Body of pancreas (tissue), 4 donors: Measurements from ENCODE around the gene SLC35E1. TPM values are rescaled to one million over a fixed set of nuclear protein-coding genes. Genes with fewer than 3 reads are reported as not detected.

Experiments
- ATAC-seq: fragments of 150-250 bp; one replicate; pipeline ENCODE4 v1.9.1; 2016
- DNase-seq, 4 donors: peaks; one replicate each; pipeline ENCODE4 v3.0.0-alpha.2; 2019
- H3K27ac ChIP-seq, 4 donors: fragments of 200-600 bp; sonication (generic); 1 replicate in 3 of 4; 2 replicates in 1 of 4; pipeline versions ENCODE4 v1.5.1 to v1.6.1; 2016 to 2019; ENCODE audit warnings: mild to moderate bottlenecking in 1 of 4, mixed read lengths in 1 of 4, moderate library complexity in 1 of 4
- H3K27me3 ChIP-seq, 2 donors: fragments of 200-600 bp; sonication (generic); one replicate each; pipeline ENCODE4 v1.6.0; 2016; ENCODE audit warnings: mild to moderate bottlenecking in 1 of 2
- H3K36me3 ChIP-seq, 2 donors: fragments of 200-600 bp; sonication (generic); replicated peaks in 1 of 2; 2 replicates each; pipeline ENCODE4 v1.5.1; 2016; ENCODE audit warnings: low read depth in 2 of 2; ENCODE audit not compliant: insufficient read depth in 1 of 2
- H3K4me1 ChIP-seq: fragments of 200-600 bp; sonication (generic); one replicate; pipeline ENCODE4 v1.6.0; 2016
- H3K4me3 ChIP-seq, 2 donors: fragments of 200-600 bp; sonication (generic); 1 replicate in 1 of 2; 2 replicates in 1 of 2; pipeline ENCODE4 v1.5.1; 2016 to 2019
- H3K9me3 ChIP-seq, 3 donors: fragments of 200-600 bp; sonication (generic); 1 replicate in 2 of 3; 2 replicates in 1 of 3; pipeline ENCODE4 v1.5.1; 2016
- POLR2A ChIP-seq, 3 donors: fragments of 450-650 bp; IDR thresholded peaks; one replicate each; pipeline ENCODE4 v1.6.1; 2016; ENCODE audit warnings: antibody characterized with exemption in 3 of 3, mild to moderate bottlenecking in 2 of 3
- WGBS, 2 donors: methylation state at CpG; one replicate each; pipeline ENCODE4 v1.1.5; 2017; 5-methylcytosine and 5-hydroxymethylcytosine counted together
- intact Hi-C: fragments of 100-400 bp; cut with DNase I; formaldehyde crosslinking; loops from one replicate; pipeline ENCODE4 v1.15.1; 2023
- total RNA-seq, 2 donors: library from RNA; depleted of rRNA; stranded (reverse); fragments of >200 nt; gene quantifications; one replicate each; pipeline ENCODE4 v1.1.0, GENCODE V29; 2016
- TF ChIP-seq, protein P1 (sequence below), 7 experiments: fragments of 450-650 bp in 4 of 7; fragments of 200-600 bp in 3 of 7; sonication (generic) in 3 of 7; IDR thresholded peaks; one replicate each; pipeline ENCODE4 v1.5.1; 2016 to 2019; ENCODE audit warnings: antibody characterized with exemption in 7 of 7

Gene SLC35E1
- total RNA-seq, 2 donors from 2014 or later, result 27.0 to 66.3 TPM

GRCh38 chr19:16571822-16572331 lies 338 bp downstream of the SLC35E1 start:
- intact Hi-C loops, result loop anchor here (10.0 kb wide), 1 partner anchor 53 kb away; the partner anchor contains the start of gene MED26
- H3K36me3 ChIP-seq, result peaks cover 0 to 6% of the 10 kb centered on the region in 2 donors
- peak in 2 of 4 donors; percentile 39 to 50 for DNase-seq

DNA sequence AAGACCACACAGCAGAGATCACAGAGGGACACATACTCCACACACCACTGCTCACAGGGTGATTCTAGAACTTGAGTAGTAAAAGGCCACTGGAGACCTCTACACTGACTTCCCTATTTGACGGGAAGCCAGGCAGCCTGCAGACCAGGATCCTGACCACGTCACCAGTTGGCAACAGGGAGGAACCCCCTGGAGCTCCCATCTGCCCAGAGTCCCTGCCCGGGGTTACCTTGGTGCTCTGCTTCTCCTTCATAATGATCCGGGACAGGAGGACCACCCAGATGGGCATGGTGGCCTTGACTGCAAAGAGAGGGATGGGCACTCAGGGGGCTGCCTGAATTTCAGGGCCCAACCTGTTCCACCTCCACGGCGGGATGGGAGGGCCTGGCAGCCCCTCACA lies 932 bp downstream of the SLC35E1 start:
- H3K27me3 ChIP-seq, result no peaks in the 10 kb centered on the region
- H3K4me3 ChIP-seq, result peak overlapping the region; percentile 79 to 86
- peak overlapping the region; percentile 60 to 91 (median 84) for H3K27ac ChIP-seq
- no peaks in the 10 kb centered on the region for H3K9me3 ChIP-seq
- TF ChIP-seq, protein P1, sequence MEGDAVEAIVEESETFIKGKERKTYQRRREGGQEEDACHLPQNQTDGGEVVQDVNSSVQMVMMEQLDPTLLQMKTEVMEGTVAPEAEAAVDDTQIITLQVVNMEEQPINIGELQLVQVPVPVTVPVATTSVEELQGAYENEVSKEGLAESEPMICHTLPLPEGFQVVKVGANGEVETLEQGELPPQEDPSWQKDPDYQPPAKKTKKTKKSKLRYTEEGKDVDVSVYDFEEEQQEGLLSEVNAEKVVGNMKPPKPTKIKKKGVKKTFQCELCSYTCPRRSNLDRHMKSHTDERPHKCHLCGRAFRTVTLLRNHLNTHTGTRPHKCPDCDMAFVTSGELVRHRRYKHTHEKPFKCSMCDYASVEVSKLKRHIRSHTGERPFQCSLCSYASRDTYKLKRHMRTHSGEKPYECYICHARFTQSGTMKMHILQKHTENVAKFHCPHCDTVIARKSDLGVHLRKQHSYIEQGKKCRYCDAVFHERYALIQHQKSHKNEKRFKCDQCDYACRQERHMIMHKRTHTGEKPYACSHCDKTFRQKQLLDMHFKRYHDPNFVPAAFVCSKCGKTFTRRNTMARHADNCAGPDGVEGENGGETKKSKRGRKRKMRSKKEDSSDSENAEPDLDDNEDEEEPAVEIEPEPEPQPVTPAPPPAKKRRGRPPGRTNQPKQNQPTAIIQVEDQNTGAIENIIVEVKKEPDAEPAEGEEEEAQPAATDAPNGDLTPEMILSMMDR (IDR thresholded peaks at IDR 0.05), result no peak
- TF ChIP-seq POLR2A (IDR thresholded peaks at IDR 0.05), result no peak
- DNase-seq, result peak; percentile 38 to 65 (median 45)
- WGBS, 2 donors, result 4 to 7% methylated on average over 3 to 6 of the region's 6 CpGs
- ATAC-seq, result no peak
- H3K4me1 ChIP-seq, result peaks cover 58% of the 10 kb centered on the region
- intact Hi-C loops, result loop anchor here (10.0 kb wide), 1 partner anchor 54 kb away; the partner anchor contains the start of gene MED26
- peaks cover 0 to 7% of the 10 kb centered on the region in 2 donors for H3K36me3 ChIP-seq

More at GRCh38 chr19:16571822-16572331, 338 bp downstream of the SLC35E1 start:
- no peaks in the 10 kb centered on the region for H3K9me3 ChIP-seq
- 1% methylated on average over 56 of the region's 75 CpGs; no CpG with 5 or more reads in 1 of the 2 donors for WGBS, 2 donors
- peak overlapping the region; percentile 60 to 91 (median 84) for H3K27ac ChIP-seq
- peak overlapping the region; percentile 79 to 86 for H3K4me3 ChIP-seq
- ATAC-seq, result peak; percentile 20
- H3K4me1 ChIP-seq, result peaks cover 56% of the 10 kb centered on the region
- TF ChIP-seq POLR2A (IDR thresholded peaks at IDR 0.05), result no peak
- TF ChIP-seq, protein P1 (IDR thresholded peaks at IDR 0.05), result no peak
- no peaks in the 10 kb centered on the region for H3K27me3 ChIP-seq

- Histone ChIP-seq H3K9me3 (no peaks in the 10 kb centered on the region), H3K27me3 (no peaks in the 10 kb centered on the region), H3K36me3 (peaks cover 0 to 6% of the 10 kb centered on the region in 2 donors), H3K27ac (peak overlapping the region; percentile 42 to 91 (median 72)), H3K4me1 (peaks cover 69% of the 10 kb centered on the region), H3K4me3 (no peak overlapping the region)
- ATAC-seq, result peak; percentile 41
- intact Hi-C loops, result loop anchor here (10.0 kb wide), 1 partner anchor 55 kb away; the partner anchor contains the start of gene MED26
- WGBS, 2 donors, result 48 to 62% methylated on average over 16 to 17 of the region's 17 CpGs
- peak; percentile 25 to 54 (median 44) for TF ChIP-seq POLR2A (IDR thresholded peaks at IDR 0.05)
- TF ChIP-seq, protein P1 (IDR thresholded peaks at IDR 0.05), result no peak
- DNase-seq, result peak; percentile 66 to 83 (median 78)
Measured at GRCh38 chr19:16569609-16570320, 2.5 kb downstream of the SLC35E1 start.

GRCh38 chr19:16566702-16567101 lies 5.5 kb downstream of the SLC35E1 start:
- peaks cover 0 to 10% of the 10 kb centered on the region in 2 donors for H3K36me3 ChIP-seq
- WGBS, 2 donors, result 96 to 97% methylated on average over 5 of the region's 5 CpGs

More at GRCh38 chr19:16566702-16567101, 5.5 kb downstream of the SLC35E1 start:
- ATAC-seq, result no peak
- no peak for DNase-seq
- no peak for TF ChIP-seq POLR2A (IDR thresholded peaks at IDR 0.05)
- TF ChIP-seq, protein P1 (IDR thresholded peaks at IDR 0.05), result no peak
- Histone ChIP-seq H3K27me3 (no peaks in the 10 kb centered on the region), H3K9me3 (no peaks in the 10 kb centered on the region), H3K4me1 (peaks cover 72% of the 10 kb centered on the region), H3K4me3 (no peak overlapping the region), H3K27ac (peak overlapping the region in 3 of 4 donors; percentile 56 to 74 (median 58))
- intact Hi-C loops, result no loop called here
